ENCODE measurements around the gene METTL2A.
A peak's percentile ranks its signal among the peaks of the same experiment; 100 is the strongest.
"Not testable (repeated sequence)": the region's sequence is repeated elsewhere in the genome, so short reads cannot be mapped to it uniquely, and the experiment has no call there.

METTL2A gene, protein sequence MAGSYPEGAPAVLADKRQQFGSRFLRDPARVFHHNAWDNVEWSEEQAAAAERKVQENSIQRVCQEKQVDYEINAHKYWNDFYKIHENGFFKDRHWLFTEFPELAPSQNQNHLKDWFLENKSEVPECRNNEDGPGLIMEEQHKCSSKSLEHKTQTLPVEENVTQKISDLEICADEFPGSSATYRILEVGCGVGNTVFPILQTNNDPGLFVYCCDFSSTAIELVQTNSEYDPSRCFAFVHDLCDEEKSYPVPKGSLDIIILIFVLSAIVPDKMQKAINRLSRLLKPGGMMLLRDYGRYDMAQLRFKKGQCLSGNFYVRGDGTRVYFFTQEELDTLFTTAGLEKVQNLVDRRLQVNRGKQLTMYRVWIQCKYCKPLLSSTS

DNA sequence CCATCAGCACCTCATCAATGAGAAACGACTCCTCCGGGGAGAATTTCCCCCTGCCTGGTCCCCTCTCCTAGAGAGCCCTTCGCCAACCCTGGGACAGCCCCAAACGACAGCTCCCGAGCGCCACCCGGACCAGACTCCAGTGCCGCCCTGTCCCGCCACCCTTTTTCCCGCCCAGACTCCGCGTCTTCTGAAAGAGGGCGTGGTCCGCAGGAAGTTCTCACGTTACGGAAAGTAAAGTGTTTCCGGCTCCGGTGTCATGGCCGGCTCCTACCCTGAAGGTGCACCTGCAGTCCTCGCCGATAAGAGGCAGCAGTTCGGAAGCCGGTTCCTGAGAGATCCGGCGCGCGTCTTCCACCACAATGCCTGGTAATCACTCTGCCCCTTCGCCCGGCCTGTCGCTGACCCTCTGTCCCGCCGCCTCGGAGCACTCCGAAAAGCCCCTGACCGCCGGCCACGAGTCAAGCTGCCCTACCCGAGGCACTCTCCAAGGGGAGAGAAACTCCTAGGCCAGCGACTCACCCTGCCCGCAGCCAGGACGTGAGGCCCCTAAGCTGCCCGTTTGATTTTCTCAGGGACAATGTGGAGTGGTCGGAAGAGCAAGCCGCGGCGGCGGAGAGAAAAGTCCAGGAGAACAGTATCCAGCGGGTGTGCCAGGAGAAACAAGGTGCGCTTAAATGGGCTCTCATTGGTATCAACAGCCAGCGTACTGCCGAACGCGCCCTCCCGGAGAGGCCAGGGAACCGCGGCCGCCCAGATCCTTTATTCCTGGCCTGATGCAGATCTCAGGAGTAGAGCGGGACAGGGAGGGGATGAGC is at the start of gene METTL2A:
Gene METTL2A (plus strand): TSS at position 251 of the 815 bp plus-strand sequence. CDS start 6 bp downstream, at position 257.
- peak; percentile 98 for DNase-seq

GRCh38 chr17:62380253-62380652 is 43.4 kb upstream of the METTL2A start, which contains the start of gene EFCAB3:
Gene EFCAB3 (plus strand): TSS chr17:62380553. CDS start chr17:62382980, 2,427 bp downstream.
- no peak for DNase-seq

- no peak for DNase-seq
These were observed 42.1 kb upstream of the METTL2A start for GRCh38 chr17:62381561-62381960.

GRCh38 chr17:62388856-62389255 is 34.8 kb upstream of the METTL2A start:
- no peak for DNase-seq

DNA sequence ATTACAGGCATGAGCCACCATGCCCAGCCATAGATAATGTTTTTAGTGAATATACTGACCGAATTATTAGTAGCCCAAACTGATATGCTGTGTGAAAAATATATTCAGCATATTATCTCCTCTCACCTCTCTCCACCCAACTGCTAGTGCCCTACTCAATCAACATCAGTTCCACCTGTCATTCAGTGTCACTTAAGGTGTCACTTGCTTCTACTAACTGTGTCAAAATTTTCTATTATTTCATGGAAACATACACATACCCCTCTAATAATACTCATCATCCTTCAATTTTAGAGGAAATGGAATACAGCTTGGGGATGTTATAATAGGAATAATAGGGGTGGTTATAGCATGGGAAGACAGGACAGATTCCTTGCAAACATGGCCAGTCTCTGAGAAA is 30.8 kb upstream of the METTL2A start:
- DNase-seq = no peak

DNA sequence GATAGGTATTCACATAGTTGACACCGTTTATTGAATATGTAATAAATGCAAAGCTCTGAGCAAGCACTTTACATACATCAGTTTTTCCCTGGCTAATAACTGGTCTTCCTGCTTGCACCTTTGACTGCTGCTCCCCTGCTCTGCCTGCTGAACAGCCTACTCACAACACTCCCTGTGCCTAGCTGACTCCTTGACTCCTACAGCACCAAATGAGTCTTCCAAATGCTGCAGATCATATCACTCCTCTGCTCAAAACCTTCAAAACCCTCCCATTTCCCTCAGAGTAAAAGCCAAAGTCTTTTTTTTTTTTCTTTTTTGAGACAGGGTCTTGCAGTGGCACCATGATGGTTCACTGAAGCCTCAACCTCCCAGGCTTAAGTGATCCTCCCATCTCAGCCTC is 24.8 kb upstream of the METTL2A start:
- no peak for DNase-seq

GRCh38 chr17:62405451-62405850 is 18.2 kb upstream of the METTL2A start:
- DNase-seq = no peak

- not testable (repeated sequence) for DNase-seq
These were observed 10.6 kb upstream of the METTL2A start for GRCh38 chr17:62413090-62413489.

- not testable (repeated sequence) for DNase-seq
These were observed 2.5 kb downstream of the METTL2A start for GRCh38 chr17:62426214-62426613.

DNA sequence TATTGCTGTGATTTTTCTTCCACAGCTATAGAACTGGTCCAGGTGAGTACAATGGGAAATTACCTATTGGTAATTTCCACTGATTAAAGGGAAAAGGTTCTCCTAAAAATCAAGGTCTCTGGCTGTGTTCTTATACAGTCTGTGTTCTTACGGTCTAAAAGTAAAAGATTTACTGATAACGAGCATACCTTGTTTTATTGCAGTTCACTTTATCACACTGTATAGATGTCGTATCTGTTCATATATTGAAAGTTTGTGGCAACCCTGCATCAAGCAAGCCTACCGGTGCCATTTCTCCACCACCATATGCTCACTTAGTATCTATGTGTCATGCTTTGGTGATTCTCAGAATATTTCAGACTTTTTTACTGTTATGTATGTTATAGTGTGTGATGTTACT is 11.6 kb downstream of the METTL2A start:
- DNase-seq = not testable (repeated sequence)

GRCh38 chr17:62441181-62441580 is 17.5 kb downstream of the METTL2A start:
- DNase-seq = not testable (repeated sequence)

DNA sequence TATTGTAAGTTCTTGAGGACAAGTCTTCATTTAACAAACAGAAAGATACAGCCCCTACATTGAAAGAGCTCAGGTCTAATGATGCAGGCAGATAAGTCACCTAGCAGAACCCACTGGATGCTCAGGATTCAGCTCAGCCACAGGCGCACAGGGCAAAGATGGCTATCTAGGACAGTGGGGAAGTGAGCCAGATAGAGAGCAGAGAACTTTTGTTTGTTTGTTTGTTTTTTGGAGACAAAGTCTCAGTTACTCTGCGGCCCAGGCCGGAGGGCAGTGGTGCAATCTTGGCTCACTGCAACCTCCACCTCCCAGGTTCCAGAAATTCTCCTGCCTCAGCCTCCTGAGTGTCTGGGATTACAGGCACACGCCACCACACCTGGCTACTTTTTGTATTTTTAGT is 20.4 kb downstream of the METTL2A start:
- no peak for DNase-seq

DNA sequence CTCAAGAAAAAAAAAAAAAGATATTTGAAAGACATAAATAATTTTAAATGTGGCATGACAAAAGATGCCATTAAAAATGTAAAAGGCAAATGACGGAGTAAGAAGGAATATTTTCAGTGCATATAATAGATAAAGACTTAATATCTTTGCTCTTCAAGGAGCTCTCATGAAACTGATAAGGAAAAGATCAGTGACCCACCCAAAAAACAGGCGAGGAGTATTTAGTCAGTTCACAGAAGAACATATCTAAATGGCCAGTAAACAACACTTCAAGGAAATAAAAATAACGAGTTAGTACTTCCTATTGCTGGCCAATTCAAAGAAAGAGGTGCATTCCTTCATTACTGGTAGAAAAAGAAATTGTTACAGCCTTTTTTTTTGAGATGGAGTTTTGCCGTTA is 22.1 kb downstream of the METTL2A start:
- not testable (repeated sequence) for DNase-seq

GRCh38 chr17:62452195-62452594 is 28.5 kb downstream of the METTL2A start:
- DNase-seq = not testable (repeated sequence)

- DNase-seq = peak; percentile 22
These were observed 29.3 kb downstream of the METTL2A start for GRCh38 chr17:62453041-62453440.

DNA sequence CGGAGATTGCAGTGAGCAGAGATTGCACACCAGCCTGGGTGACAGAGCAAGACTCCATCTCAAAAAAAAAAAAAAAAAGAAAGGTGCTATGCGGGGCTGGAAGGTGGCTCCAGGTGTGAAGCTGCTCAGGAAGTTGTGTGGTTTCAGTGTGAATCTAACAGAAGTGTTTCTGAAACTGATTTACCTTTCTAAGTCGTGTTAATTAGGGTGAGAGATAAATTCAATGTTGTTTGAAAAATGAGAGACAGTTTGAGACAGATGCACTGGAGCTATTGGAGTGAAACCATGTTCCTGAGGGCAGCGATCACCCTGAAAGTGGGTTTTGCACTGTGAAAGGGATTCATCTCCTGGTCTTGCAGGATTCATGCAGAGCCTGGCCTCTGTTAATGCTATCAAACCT is 30.0 kb downstream of the METTL2A start:
- not testable (repeated sequence) for DNase-seq

DNA sequence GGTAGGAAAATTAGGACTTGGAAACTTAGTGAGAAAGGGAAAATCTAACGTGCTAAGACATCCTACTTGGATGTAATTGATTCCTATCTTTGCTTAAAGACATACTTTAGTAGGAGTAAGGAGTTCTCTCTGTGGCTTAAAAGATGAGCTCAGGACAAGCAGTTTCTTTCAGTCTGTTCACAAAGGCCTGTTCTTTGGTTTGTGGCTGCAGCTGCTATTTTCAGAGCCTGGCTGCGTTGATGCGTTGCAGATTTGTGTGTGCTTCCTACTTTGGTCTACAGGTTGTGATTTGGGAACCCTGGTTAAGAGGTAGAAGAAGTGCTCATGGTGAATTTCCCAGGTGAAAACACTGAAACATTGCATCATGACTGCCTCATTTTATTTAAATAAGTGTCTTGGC is 30.4 kb downstream of the METTL2A start:
- not testable (repeated sequence) for DNase-seq

GRCh38 chr17:62456016-62456415 is 32.3 kb downstream of the METTL2A start:
- DNase-seq = no peak

- DNase-seq = not testable (repeated sequence)
These were observed 34.8 kb downstream of the METTL2A start for GRCh38 chr17:62458483-62458882.

- DNase-seq = peak; percentile 91
These were observed 40.7 kb downstream of the METTL2A start for GRCh38 chr17:62464422-62464821.

- not testable (repeated sequence) for DNase-seq
These were observed 41.6 kb downstream of the METTL2A start for GRCh38 chr17:62465271-62465670.

GRCh38 chr17:62470666-62471379 is 47.1 kb downstream of the METTL2A start:
- peak; percentile 90 for DNase-seq

DNA sequence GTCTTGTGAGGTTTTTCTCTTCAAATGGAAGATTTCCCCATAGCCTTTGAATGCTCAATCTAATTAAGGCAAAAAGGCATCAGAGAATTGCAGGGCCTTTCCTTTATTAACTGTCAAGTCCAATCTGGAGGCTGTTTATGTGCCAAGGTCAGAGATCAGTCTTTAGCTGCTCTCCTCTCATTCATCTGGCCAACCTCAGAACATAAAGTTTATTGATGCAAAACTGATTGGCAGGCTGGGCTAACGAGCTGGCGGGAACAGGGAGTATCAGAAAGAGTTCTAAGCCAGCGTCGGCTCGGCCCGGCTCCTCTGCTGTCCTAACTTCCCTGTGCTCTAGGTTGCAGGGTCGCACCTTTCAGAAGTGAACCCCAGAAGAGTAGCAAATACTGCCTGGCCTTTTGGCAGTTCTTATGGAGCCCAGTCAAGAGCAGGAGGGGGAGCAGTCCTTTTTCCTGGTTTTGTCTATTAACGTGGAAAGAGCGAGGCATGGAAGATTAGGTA is 47.7 kb downstream of the METTL2A start:
- not testable (repeated sequence) for DNase-seq
